Measurements from ENCODE around the gene ADAMTSL2.

Gene ADAMTSL2

DNA sequence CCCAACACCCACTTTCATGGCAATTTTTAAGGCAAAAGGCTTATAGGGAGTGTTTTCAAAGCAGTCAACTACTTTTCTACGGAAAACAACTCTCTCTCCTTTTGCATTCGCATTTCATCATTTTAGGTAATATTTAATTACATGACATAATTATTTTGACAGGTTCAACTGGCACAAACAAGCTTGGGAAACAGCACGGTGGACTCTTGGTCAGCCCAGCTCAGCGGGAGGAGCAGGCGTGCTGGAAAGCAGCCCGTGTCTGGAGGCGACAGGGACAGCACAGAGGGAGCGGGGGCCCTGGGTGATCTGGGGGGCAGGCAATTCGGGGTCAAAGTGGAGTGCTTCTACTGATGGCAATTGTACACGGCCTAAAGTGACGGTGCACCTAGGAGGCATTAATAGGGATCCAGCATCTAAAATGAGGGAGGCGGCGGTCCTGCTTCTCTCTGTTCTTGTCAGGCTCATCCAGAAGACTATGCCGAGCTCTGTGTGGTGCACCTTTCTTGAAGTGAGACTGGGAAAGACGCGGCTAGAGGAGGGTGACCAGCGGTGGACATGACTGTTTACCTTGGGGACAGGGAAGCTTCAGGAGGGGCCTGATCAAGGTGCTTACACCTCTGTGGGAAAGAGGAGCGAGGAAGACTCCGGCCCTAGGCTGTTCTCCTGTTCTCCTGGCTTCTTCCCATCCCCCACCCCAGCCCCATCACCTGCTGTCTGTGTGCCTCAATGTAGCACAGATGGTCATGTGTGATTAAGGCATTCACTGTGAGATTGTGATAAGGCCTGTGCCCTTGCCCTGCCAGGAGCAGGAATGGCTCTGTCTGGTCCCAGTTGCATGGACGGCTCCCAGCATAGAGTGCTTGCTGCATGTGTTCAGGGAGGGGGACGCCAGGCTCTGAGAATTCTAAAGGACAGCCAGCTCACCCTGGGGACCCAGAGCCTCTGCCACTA is 13.1 kb upstream of the ADAMTSL2 start:
- H3K36me3 Mint-ChIP-seq (ENCODE audit: low read depth), result no peaks in the 10 kb centered on the region
- no peaks in the 10 kb centered on the region for H3K9me3 Mint-ChIP-seq
- H3K4me1 Mint-ChIP-seq (ENCODE audit: low read depth), result no peaks in the 10 kb centered on the region
- H3K27ac Mint-ChIP-seq, result no peak overlapping the region
- H3K27me3 Mint-ChIP-seq, result no peaks in the 10 kb centered on the region
- no peak overlapping the region for H3K4me3 Mint-ChIP-seq

DNA sequence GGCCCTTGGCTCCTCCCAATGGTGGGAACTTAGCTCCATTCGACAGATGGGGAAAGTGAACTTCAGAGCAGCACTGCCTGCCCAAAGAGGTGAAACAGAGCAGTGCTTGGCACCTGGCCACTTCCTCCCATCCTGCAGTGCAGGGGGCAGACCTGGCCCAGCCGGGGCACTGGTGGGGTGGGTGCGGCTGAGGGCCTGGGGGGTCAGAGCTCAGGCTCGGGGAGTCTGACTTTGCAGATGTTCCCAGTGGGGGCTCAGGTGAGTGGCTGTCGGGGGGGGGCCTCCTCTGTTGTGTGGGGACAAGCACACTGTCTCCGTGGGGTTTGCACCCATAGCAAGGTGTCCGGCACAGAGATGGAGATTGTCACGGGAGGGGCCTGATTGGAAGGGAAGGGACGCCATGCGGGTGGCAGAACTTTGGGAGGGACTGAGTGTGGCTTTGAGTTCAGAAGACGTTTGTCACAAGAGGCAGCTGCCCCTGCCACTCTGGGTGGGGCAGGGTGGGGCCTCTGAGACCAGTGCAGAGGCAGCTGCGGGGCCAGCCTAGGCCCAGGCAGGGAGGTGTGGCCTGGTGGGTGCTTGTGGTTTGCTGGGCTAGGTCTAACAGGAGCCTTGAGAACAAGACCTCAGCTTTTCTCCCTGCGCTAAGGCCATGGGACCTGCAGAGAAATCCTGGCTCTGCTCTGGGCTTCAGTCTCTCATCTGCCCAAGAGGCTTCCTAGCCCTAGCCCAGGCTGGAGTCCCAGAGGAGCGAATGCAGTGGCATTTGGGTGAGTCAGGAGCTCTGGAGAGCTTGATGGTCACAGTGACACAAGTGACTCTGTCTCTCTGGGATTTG is 12.2 kb upstream of the ADAMTSL2 start:
- no peaks in the 10 kb centered on the region for H3K27me3 Mint-ChIP-seq
- H3K36me3 Mint-ChIP-seq (ENCODE audit: low read depth), result no peaks in the 10 kb centered on the region
- H3K4me3 Mint-ChIP-seq, result no peak overlapping the region
- no peak overlapping the region for H3K27ac Mint-ChIP-seq
- H3K4me1 Mint-ChIP-seq (ENCODE audit: low read depth), result no peaks in the 10 kb centered on the region
- no peaks in the 10 kb centered on the region for H3K9me3 Mint-ChIP-seq

DNA sequence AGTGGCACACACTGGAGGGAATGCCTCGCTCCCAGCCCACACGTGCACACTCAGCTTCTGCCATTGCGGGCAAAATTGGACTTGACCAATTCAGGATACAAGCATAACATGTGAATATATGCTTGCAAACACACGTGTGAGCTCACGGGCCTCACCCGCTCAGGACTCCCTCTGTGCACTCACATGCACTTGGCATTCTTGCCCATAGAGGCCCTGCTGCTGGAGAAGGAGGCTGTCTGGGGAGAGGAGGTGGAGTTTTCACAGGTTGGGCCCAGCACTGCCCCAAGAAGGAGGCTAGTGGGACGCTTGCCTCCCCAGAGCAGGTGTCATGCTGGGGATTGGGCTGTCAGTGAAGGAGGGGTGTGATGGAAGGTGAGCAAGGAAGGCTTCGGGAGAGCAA is 11.4 kb upstream of the ADAMTSL2 start:
- no peak overlapping the region for H3K27ac Mint-ChIP-seq
- no peaks in the 10 kb centered on the region for H3K36me3 Mint-ChIP-seq (ENCODE audit: low read depth)
- H3K9me3 Mint-ChIP-seq, result no peaks in the 10 kb centered on the region
- no peaks in the 10 kb centered on the region for H3K27me3 Mint-ChIP-seq
- no peak overlapping the region for H3K4me3 Mint-ChIP-seq
- H3K4me1 Mint-ChIP-seq (ENCODE audit: low read depth), result no peaks in the 10 kb centered on the region

DNA sequence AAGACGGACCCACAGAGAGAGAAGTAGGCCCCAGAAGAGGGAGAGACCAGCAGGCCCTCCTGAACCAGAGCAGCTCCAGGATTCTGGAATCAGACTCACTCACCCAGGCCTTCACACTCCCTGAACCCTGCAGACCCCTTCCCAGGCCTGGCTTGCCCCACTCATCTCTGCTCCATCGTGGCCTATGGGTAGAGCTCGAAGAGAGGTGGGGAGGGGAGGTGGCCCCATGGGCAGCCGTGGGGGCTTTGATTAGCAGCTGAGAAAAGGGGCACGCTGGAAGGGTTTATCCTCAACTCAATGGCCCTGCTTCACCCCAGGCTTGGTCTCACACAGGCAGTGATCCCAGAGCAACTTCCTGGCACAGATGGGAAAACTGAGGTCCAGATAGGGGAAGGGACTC is 10.4 kb upstream of the ADAMTSL2 start:
- H3K9me3 Mint-ChIP-seq, result no peaks in the 10 kb centered on the region
- H3K27me3 Mint-ChIP-seq, result no peaks in the 10 kb centered on the region
- H3K4me1 Mint-ChIP-seq (ENCODE audit: low read depth), result no peaks in the 10 kb centered on the region
- H3K36me3 Mint-ChIP-seq (ENCODE audit: low read depth), result no peaks in the 10 kb centered on the region
- no peak overlapping the region for H3K27ac Mint-ChIP-seq
- H3K4me3 Mint-ChIP-seq, result no peak overlapping the region

DNA sequence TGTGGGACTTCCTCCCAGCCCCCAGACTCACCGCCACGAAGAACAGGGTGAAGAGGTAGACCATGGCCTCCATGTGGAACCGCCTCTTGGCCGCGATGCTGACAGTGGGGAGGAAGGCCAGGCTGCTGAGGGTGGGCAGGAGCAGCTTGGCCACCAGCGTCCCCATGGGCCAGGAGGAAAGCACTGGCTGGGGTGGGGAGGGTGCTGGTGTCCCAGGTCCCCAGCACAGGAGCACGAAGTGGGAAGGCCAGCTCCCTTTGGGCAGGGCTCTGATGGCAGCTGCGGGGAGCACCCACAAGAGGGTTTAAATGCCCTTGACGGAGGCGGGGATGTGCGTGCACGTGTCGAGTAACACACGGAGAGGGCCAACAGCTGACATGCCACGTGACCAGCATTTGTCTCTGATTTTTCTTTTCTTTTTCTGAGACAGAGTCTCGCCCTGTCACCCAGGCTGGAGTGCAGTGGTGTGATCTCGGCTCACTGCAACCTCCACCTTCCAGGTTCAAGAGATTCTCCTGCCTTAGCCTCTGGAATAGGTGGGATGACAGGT is 9.8 kb upstream of the ADAMTSL2 start, which contains the start of gene MYMK:
Gene MYMK, minus strand, starts transcription at position 281 of the 550 bp plus-strand sequence. Its CDS starts 115 bp downstream, at position 166.
- no peaks in the 10 kb centered on the region for H3K27me3 Mint-ChIP-seq
- H3K4me1 Mint-ChIP-seq (ENCODE audit: low read depth), result no peaks in the 10 kb centered on the region
- H3K4me3 Mint-ChIP-seq, result no peak within 1 kb of the TSS
- H3K27ac Mint-ChIP-seq, result no peak within 1 kb of the TSS
- no peaks in the 10 kb centered on the region for H3K9me3 Mint-ChIP-seq
- no peaks in the 10 kb centered on the region for H3K36me3 Mint-ChIP-seq (ENCODE audit: low read depth)

DNA sequence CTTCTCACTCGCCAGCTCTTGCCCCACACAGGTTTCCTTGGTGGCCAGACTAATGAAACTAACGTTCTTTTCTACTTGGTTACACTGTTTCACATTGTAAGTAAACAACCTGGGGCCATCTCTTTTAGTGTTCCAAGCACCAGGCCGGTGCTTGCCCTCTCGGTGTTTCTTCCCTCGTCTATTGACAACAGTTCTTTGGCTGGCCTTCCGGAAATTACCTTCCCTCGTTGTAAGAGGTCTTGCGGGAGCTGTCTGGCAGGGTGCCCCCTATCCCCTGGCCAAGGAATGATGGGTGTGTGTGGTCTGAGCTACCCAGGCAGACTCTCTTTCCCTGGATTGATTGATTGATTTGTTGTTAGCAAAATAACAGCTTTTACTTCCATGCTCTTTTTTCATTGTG is 8.8 kb upstream of the ADAMTSL2 start:
- Mint-ChIP-seq H3K9me3 (no peaks in the 10 kb centered on the region), H3K4me3 (no peak overlapping the region), H3K27me3 (no peaks in the 10 kb centered on the region), H3K27ac (no peak overlapping the region), H3K4me1 (ENCODE audit: low read depth) (no peaks in the 10 kb centered on the region), H3K36me3 (ENCODE audit: low read depth) (no peaks in the 10 kb centered on the region)

DNA sequence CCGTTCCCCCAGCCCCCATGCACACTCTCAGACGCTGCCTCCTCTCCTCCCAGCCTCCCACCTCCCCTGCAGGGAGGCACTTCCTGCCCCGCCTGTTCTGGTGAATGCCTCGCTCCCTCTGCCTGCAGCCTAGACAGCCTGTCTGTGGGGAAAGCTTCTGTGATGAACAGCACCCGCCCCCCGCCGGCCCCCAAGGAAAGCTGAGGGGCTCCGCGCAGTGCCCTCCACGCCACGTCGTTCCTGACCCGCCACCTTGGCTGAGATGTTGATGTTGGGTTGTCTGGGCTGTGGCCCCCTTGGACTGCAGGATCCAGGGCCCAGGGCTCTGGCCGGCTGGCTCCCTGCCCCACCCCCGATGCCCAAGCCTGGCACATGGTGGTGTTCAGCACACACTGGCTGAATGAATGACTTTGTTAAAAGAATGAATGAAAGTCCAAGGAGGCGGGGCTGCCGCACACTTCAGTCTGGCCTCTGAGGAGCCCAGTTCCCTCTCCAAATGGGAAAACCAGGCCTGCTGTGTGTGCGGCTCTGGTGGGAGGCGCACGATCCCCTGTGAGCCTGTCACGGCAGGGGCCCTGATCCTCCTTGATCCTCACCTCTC is 7.7 kb upstream of the ADAMTSL2 start:
- Mint-ChIP-seq H3K27ac (no peak overlapping the region), H3K4me3 (no peak overlapping the region), H3K9me3 (no peaks in the 10 kb centered on the region), H3K27me3 (no peaks in the 10 kb centered on the region), H3K4me1 (ENCODE audit: low read depth) (no peaks in the 10 kb centered on the region), H3K36me3 (ENCODE audit: low read depth) (no peaks in the 10 kb centered on the region)

DNA sequence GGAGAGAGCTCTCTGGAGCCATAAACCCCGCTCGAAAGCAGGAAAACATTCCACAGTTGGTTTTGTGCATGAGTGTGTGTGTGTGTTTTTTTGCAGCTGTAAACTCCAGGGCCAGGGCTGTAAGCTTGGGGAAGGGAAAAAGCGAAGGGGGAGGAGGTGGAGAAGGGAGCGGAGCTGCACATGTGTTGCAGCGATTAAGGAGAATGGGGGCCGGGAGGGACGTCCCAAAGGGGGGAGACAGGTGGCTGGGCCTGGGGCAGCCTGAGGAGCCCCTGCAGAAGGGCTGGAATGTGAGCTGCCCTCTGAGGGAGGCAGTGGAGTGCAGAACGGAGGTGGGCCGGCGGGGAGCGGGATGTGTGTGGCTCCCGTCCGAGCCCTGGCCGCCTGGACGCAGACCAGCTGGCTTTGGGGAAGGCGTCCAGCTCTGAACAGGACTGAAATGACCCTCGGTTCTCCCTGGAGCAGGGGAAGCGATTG is 7.0 kb upstream of the ADAMTSL2 start:
- no peaks in the 10 kb centered on the region for H3K27me3 Mint-ChIP-seq
- H3K27ac Mint-ChIP-seq, result no peak overlapping the region
- no peaks in the 10 kb centered on the region for H3K9me3 Mint-ChIP-seq
- no peaks in the 10 kb centered on the region for H3K36me3 Mint-ChIP-seq (ENCODE audit: low read depth)
- no peaks in the 10 kb centered on the region for H3K4me1 Mint-ChIP-seq (ENCODE audit: low read depth)
- no peak overlapping the region for H3K4me3 Mint-ChIP-seq

DNA sequence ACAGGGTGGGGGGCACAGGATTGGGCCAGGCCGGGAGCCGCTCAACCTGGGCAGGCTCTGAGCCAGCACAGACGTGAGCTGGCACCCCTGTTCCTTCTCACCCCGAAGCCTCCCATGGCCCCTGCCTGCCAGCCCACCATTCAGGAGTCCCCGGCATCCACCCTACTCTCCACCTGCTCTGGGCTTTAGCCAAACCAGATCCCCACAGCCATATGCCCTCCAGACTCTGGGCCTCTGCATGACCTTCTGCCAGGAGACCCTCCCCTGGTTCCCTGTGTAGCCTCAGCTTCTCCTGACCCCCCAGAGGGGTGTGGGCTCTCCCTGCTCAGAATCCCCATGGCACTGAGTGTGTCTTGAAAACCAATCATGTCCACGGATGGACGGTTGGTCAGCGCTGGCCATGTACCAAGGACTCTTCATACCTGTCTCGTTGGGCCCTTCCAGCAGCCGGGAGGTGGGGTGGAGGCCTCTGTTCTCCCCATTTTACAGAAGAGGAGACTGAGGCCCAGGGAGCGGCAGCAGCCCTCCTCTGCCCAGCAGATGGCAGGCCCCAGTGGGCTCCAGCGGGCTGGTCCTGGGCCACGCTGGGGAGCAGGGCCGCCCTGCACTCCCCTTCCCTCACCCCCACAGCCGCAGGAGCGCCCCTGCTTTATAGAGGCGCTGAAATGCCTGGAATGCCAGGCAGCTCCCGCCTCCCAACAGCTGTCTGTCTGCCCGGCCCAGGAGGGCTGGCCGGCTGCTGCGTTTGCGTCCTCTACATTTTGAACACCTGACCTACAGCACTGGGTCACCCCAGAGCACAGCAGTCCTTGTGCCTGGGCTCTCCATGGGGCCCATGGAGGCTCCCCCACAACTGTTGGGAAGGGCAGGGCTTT is 6.3 kb upstream of the ADAMTSL2 start:
- Mint-ChIP-seq H3K27me3 (peaks cover 3% of the 10 kb centered on the region), H3K4me3 (no peak overlapping the region)

DNA sequence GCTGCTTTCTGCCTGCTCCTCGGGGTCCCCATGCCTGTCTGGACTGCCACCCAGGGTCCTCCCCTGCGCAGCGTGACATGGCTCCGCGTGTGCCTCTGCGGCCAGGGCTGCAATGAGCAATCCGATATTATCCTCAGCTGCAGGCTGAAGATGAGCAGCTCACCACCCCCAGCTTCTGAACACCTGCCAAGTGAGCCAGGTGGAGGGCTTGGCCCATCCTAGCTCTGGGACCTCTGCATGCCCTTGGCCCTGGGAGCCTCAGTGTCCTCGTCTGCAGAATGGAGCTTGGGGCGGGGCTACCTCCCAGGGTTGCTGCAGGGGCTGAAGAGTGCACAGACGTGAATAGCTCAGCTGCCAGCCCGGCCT is 5.6 kb upstream of the ADAMTSL2 start:
- Mint-ChIP-seq H3K4me3 (no peak overlapping the region), H3K4me1 (ENCODE audit: low read depth) (peaks cover 9% of the 10 kb centered on the region), H3K27me3 (peaks cover 7% of the 10 kb centered on the region), H3K9me3 (no peaks in the 10 kb centered on the region), H3K27ac (no peak overlapping the region), H3K36me3 (ENCODE audit: low read depth) (no peaks in the 10 kb centered on the region)

More for the DNA sequence above, 6.3 kb upstream of the ADAMTSL2 start:
- H3K9me3 Mint-ChIP-seq, result no peaks in the 10 kb centered on the region
- peaks cover 5% of the 10 kb centered on the region for H3K4me1 Mint-ChIP-seq (ENCODE audit: low read depth)
- no peaks in the 10 kb centered on the region for H3K36me3 Mint-ChIP-seq (ENCODE audit: low read depth)
- H3K27ac Mint-ChIP-seq, result no peak overlapping the region

DNA sequence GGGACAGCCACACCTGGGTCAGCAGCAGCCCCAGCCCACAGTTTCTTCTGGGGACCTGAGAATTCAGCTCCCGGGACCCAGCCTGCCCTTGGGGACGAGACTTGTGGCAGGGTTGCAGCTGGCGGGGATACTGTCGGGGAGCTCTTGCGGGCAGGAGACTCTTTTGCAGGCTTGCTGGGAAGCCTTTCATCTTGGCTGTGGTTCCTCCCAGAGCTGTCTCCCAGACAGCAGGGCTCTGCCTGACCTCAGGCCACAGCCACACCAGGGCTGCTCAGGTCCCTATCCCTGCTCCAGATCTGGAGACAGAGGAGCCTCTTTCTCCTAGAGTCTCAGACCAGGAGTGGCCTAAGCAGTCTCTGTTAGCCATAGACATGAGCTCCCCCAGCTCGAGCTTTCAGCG is 5.0 kb upstream of the ADAMTSL2 start:
- no peak overlapping the region for H3K4me3 Mint-ChIP-seq
- peaks cover 7% of the 10 kb centered on the region for H3K27me3 Mint-ChIP-seq
- H3K27ac Mint-ChIP-seq, result no peak overlapping the region

DNA sequence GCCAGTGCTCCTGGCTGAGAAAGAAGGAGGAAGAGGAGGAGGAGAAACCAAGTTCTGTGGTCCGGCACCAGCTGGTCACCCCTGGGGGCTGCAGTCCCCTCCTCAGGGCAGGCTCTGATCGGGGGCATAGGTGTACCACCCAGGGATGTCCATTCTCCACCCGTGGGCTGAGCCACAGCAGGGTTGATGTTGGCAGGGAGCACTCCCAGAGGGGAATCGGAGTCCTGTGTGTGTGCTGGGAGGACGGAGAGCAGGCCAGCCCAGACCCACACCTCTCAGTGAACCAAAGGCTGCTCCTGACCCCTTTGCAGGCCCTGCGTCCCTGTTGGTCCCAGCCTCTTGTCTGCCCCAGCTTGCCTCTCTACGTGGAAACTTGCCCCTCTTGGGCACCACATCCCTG is 4.6 kb upstream of the ADAMTSL2 start:
- Mint-ChIP-seq H3K9me3 (no peaks in the 10 kb centered on the region), H3K36me3 (ENCODE audit: low read depth) (no peaks in the 10 kb centered on the region), H3K27me3 (peaks cover 7% of the 10 kb centered on the region), H3K4me1 (ENCODE audit: low read depth) (peaks cover 13% of the 10 kb centered on the region), H3K27ac (no peak overlapping the region), H3K4me3 (no peak overlapping the region)

More for the DNA sequence above, 5.0 kb upstream of the ADAMTSL2 start:
- Mint-ChIP-seq H3K9me3 (no peaks in the 10 kb centered on the region), H3K36me3 (ENCODE audit: low read depth) (no peaks in the 10 kb centered on the region), H3K4me1 (ENCODE audit: low read depth) (peaks cover 13% of the 10 kb centered on the region)

DNA sequence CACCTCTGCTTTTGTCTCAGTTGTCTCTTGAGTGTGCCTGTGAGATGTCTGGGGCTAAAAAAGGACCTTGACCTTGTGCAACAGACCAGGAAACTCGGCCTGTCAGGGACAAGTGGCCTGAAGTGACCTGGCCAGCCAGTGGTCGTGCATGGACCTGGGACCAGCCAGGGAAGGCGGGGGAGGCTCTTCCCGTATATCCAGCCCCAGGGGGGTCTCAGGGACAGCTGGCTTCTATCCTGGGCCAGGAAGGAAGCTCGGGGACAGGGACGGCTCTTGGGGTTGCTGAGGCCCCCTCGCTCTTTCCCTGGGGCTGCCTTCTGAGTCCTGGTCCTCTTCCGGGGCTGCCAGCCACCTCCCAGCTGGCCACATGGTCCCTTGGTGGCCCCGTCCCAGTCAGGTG is 3.2 kb upstream of the ADAMTSL2 start:
- Mint-ChIP-seq H3K4me1 (ENCODE audit: low read depth) (peaks cover 13% of the 10 kb centered on the region), H3K9me3 (no peaks in the 10 kb centered on the region), H3K36me3 (ENCODE audit: low read depth) (no peaks in the 10 kb centered on the region), H3K27ac (no peak overlapping the region), H3K4me3 (no peak overlapping the region), H3K27me3 (peaks cover 7% of the 10 kb centered on the region)

Measured in stimulated activated naive CD8-positive, alpha-beta T cell treated with anti-CD3 and anti-CD28 coated beads, Interleukin-15, Interleukin-2, amounts not matched to agents 100 ng/mL and 50 ng/mL, for 24 hours (primary cell).